Endodermal cell (in vitro differentiated cells): ENCODE results near the gene SPECC1. TPM values are rescaled to one million over a fixed set of nuclear protein-coding genes. Genes with fewer than 3 reads are reported as not detected.
A peak's percentile ranks its signal among the peaks of the same experiment; 100 is the strongest.

Source experiments
- DNase-seq: peaks from one replicate; pipeline ENCODE4 v3.0.0-alpha.2; 2017
- H3K27ac ChIP-seq: 2 replicates; pipeline ENCODE4 v1.5.1; 2013; ENCODE audit warnings: mild to moderate bottlenecking, low read depth, low read length, moderate library complexity
- H3K27me3 ChIP-seq: 2 replicates; pipeline ENCODE4 v1.6.1; 2013; ENCODE audit warnings: mild to moderate bottlenecking, low read length, moderate library complexity; ENCODE audit not compliant: insufficient read depth, control insufficient read depth, poor library complexity, severe bottlenecking
- H3K36me3 ChIP-seq: 2 replicates; pipeline ENCODE4 v1.7.0; 2013; ENCODE audit warnings: mild to moderate bottlenecking, low read length, moderate library complexity; ENCODE audit not compliant: control insufficient read depth, insufficient read depth
- H3K4me1 ChIP-seq: one replicate; pipeline ENCODE4 v1.7.0; 2013; ENCODE audit warnings: low read length; ENCODE audit not compliant: control insufficient read depth, insufficient read depth
- H3K4me3 ChIP-seq: 2 replicates; pipeline ENCODE4 v1.5.1; 2013; ENCODE audit warnings: mild to moderate bottlenecking, low read length, moderate library complexity
- H3K9ac ChIP-seq: 2 replicates; pipeline ENCODE4 v1.6.1; 2013; ENCODE audit warnings: mild to moderate bottlenecking, low read length, moderate library complexity; ENCODE audit not compliant: poor library complexity, severe bottlenecking; ENCODE audit errors: extremely low read depth
- H3K9me3 ChIP-seq: 2 replicates; pipeline ENCODE4 v1.6.1; 2013; ENCODE audit warnings: mild to moderate bottlenecking, low read length, moderate library complexity; ENCODE audit not compliant: control insufficient read depth
- H3K27ac Mint-ChIP-seq: 2 replicates; pipeline ENCODE4 v1.8.0; 2020; ENCODE audit warnings: mixed read lengths
- H3K27me3 Mint-ChIP-seq: 2 replicates; pipeline ENCODE4 v1.8.0; 2021; ENCODE audit warnings: mild to moderate bottlenecking, mixed read lengths; ENCODE audit not compliant: insufficient read depth
- H3K36me3 Mint-ChIP-seq: 2 replicates; pipeline ENCODE4 v1.8.0; 2020; ENCODE audit warnings: low read depth, mixed read lengths
- H3K4me1 Mint-ChIP-seq: 2 replicates; pipeline ENCODE4 v1.8.0; 2020; ENCODE audit warnings: mixed read lengths
- H3K4me3 Mint-ChIP-seq: 2 replicates; pipeline ENCODE4 v1.8.0; 2020; ENCODE audit warnings: mild to moderate bottlenecking, moderate library complexity, mixed read lengths
- H3K9me3 Mint-ChIP-seq: 2 replicates; pipeline ENCODE4 v1.8.0; 2020; ENCODE audit warnings: mild to moderate bottlenecking, mixed read lengths
- CTCF ChIP-seq: fragments of 200-600 bp; sonication (generic); conservative IDR thresholded peaks from 2 replicates; pipeline ENCODE4 v1.5.0; 2021; ENCODE audit warnings: antibody characterized with exemption, mild to moderate bottlenecking
- WGBS, 2 experiments: methylation state at CpG; one replicate each; pipeline versions ENCODE4 v1.1.5 to v1.1.7; 2013; ENCODE audit warnings: missing lambda C conversion rate in 2 of 2, mixed read lengths in 1 of 2; ENCODE audit not compliant: insufficient coverage in 1 of 2, insufficient read length in 1 of 2; 5-methylcytosine and 5-hydroxymethylcytosine counted together
- total RNA-seq, 2 donors: library from RNA; stranded (reverse); fragmentation: NEBNext Ultra II Directional in 1 of 2; extraction: Animal tissue kit (Norgen Biotek cat#: 25700) in 1 of 2; gene quantifications; 2 replicates in 1 of 2; 3 replicates in 1 of 2; pipeline ENCODE4 v1.2.1, GENCODE V29; 2021

Gene SPECC1
- total RNA-seq, 2 donors from 2014 or later = 48.7 to 60.6 TPM

DNA sequence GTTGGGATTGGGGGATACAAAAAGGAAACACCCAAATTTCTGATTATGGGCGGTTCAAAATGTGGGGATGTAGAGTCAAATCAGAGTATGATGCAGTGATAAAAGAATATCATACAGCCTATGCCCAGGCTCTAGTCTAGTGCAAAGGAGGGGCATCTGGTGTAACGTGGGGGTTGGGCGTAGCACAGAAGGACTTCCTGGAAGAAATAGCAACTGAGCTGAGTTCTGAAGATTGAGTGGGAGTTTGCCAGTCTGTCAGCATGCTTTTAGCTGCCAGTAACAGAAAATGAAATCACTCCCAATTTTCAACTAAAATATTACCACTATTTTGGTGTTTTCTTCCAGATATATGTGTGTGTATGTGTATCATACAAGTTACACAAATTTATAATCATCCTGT is 196.9 kb downstream of the SPECC1 start:
- Mint-ChIP-seq H3K9me3 (no peaks in the 10 kb centered on the region), H3K27ac (peak overlapping the region; percentile 49), H3K4me1 (peaks cover 3% of the 10 kb centered on the region), H3K27me3 (no peaks in the 10 kb centered on the region), H3K36me3 (peaks cover 14% of the 10 kb centered on the region), H3K4me3 (no peak overlapping the region)
- H3K9me3 ChIP-seq = no peaks in the 10 kb centered on the region
- no peak overlapping the region for H3K4me3 ChIP-seq
- peak; percentile 41 for DNase-seq
- WGBS, 2 experiments = 72 to 90% methylated on average over 2 to 3 of the region's 3 CpGs
- no peak for TF ChIP-seq CTCF
- no peak overlapping the region for H3K27ac ChIP-seq
- no peaks in the 10 kb centered on the region for H3K4me1 ChIP-seq
- peaks cover 10% of the 10 kb centered on the region for H3K36me3 ChIP-seq
- H3K27me3 ChIP-seq = no peaks in the 10 kb centered on the region
- no peak overlapping the region for H3K9ac ChIP-seq

GRCh38 chr17:20206591-20206990 is 197.4 kb downstream of the SPECC1 start:
- no peak for DNase-seq
- Mint-ChIP-seq H3K27me3 (no peaks in the 10 kb centered on the region), H3K27ac (no peak overlapping the region), H3K4me3 (no peak overlapping the region), H3K4me1 (peaks cover 3% of the 10 kb centered on the region), H3K36me3 (peaks cover 16% of the 10 kb centered on the region), H3K9me3 (no peaks in the 10 kb centered on the region)
- Histone ChIP-seq H3K27ac (no peak overlapping the region), H3K9me3 (no peaks in the 10 kb centered on the region), H3K9ac (no peak overlapping the region), H3K4me3 (no peak overlapping the region), H3K36me3 (peaks cover 10% of the 10 kb centered on the region), H3K4me1 (no peaks in the 10 kb centered on the region), H3K27me3 (no peaks in the 10 kb centered on the region)
- WGBS, 2 experiments = 92 to 100% methylated on average over 2 to 3 of the region's 3 CpGs
- no peak for TF ChIP-seq CTCF

- DNase-seq = no peak
- no peak for TF ChIP-seq CTCF
- H3K27ac Mint-ChIP-seq = no peak overlapping the region
- WGBS, 2 experiments = 80% methylated on average over 1 of the region's 2 CpGs; no CpG with 5 or more reads in 1 of the 2 experiments
- H3K4me3 Mint-ChIP-seq = no peak overlapping the region
- no peak overlapping the region for H3K4me3 ChIP-seq
- peaks cover 17% of the 10 kb centered on the region for H3K36me3 ChIP-seq
- no peaks in the 10 kb centered on the region for H3K4me1 ChIP-seq
- peaks cover 5% of the 10 kb centered on the region for H3K9me3 Mint-ChIP-seq
- H3K4me1 Mint-ChIP-seq = peaks cover 3% of the 10 kb centered on the region
- H3K27me3 Mint-ChIP-seq = no peaks in the 10 kb centered on the region
- no peak overlapping the region for H3K9ac ChIP-seq
- H3K27me3 ChIP-seq = no peaks in the 10 kb centered on the region
- no peak overlapping the region for H3K27ac ChIP-seq
- peaks cover 8% of the 10 kb centered on the region for H3K9me3 ChIP-seq
- peaks cover 24% of the 10 kb centered on the region for H3K36me3 Mint-ChIP-seq
These were observed 198.3 kb downstream of the SPECC1 start for GRCh38 chr17:20207262-20207985.
